IPS-11a (cell line): ENCODE results near the gene FOXD1.
"Not testable (repeated sequence)": the region's sequence is repeated elsewhere in the genome, so short reads cannot be mapped to it uniquely, and the experiment has no call there.

Experiments used
- H3K4me3 ChIP-seq: one replicate; pipeline ENCODE4 v1.5.1; 2013; ENCODE audit warnings: low read depth, low read length, control low read depth

Gene FOXD1

DNA sequence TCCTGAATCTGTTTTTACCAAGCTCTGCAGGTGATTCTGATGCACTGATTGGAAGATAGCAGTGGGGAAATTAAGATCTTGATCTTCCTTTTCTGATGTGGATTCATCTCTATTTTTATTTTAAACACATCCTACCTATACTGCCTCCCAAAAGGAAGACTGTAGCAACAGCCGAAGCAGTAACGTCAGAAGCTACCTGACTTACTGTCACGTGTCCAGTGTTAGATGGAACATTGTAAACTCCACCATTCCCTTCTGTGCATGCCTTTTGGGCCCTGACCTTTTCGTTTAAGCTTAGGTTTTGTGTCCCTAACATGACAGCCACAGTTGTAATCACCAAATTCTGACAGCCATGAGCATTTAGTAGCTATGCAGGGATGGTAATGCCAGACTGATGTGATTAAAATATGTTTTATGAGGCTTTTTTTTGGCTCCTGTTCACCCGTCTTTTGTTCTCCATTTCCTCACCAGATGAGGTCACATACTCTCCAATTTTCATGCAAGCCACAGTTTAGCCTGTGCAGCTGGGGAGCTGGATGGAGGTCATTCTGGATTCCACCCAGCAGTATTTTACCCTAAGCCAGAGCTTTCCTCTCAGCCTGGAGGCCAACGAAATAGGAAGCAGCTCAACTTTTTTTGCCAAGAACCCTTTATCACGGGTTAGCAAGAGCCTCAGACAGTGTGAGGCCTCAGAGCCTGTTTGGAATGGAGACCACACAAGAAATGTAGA is 15.6 kb upstream of the FOXD1 start:
- no peak overlapping the region for H3K4me3 ChIP-seq

DNA sequence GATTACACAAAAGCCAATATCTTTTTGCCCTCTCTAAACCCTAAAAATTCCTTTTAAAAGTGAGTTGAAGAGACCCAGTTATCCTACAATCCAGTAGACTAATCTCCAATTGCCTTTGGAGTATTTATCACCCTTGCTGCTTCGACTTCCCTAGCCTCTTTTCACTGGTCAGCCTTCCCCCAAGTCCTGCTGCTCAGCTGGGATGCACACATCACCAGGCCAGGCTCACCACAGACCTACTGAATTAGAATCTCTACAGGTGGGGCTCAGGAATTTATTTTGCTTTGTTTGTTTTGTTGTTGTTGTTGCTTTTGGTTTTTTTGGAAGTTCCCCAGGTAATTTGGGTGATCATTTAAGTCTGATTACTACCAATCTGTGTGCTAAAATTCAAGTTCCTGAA is 11.6 kb upstream of the FOXD1 start:
- H3K4me3 ChIP-seq = no peak overlapping the region

- H3K4me3 ChIP-seq = no peak overlapping the region
These were observed 10.8 kb upstream of the FOXD1 start for GRCh38 chr5:73459366-73459765.

DNA sequence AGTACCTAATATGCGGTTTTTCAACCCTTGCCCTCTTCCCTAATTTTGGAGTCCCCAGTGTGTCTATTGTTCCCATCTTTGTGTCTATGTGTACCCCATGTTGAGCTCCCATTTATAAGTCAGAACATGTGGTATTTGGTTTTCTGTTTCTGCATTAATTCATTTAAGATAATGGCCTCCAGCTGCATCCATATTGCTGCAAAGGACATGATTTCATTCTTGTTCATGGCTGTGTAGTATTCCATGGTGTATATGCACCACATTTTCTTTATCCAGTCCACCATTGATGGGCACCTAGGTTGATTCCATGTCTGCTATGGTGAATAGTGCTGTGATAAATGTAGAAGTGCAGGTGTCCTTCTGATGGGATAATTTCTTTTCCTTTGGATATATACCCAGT is 7.9 kb upstream of the FOXD1 start:
- H3K4me3 ChIP-seq = not testable (repeated sequence)

- H3K4me3 ChIP-seq = no peak overlapping the region
These were observed 5.9 kb upstream of the FOXD1 start for GRCh38 chr5:73454379-73455036.

GRCh38 chr5:73452215-73452614 is 3.6 kb upstream of the FOXD1 start:
- no peak overlapping the region for H3K4me3 ChIP-seq

GRCh38 chr5:73451224-73452130 is 2.9 kb upstream of the FOXD1 start:
- peak overlapping the region; percentile 33 for H3K4me3 ChIP-seq

- peak overlapping the region; percentile 33 for H3K4me3 ChIP-seq
These were observed 2.2 kb upstream of the FOXD1 start for GRCh38 chr5:73450672-73451223.

- no peak overlapping the region for H3K4me3 ChIP-seq
These were observed 1.6 kb upstream of the FOXD1 start for GRCh38 chr5:73450137-73450536.

DNA sequence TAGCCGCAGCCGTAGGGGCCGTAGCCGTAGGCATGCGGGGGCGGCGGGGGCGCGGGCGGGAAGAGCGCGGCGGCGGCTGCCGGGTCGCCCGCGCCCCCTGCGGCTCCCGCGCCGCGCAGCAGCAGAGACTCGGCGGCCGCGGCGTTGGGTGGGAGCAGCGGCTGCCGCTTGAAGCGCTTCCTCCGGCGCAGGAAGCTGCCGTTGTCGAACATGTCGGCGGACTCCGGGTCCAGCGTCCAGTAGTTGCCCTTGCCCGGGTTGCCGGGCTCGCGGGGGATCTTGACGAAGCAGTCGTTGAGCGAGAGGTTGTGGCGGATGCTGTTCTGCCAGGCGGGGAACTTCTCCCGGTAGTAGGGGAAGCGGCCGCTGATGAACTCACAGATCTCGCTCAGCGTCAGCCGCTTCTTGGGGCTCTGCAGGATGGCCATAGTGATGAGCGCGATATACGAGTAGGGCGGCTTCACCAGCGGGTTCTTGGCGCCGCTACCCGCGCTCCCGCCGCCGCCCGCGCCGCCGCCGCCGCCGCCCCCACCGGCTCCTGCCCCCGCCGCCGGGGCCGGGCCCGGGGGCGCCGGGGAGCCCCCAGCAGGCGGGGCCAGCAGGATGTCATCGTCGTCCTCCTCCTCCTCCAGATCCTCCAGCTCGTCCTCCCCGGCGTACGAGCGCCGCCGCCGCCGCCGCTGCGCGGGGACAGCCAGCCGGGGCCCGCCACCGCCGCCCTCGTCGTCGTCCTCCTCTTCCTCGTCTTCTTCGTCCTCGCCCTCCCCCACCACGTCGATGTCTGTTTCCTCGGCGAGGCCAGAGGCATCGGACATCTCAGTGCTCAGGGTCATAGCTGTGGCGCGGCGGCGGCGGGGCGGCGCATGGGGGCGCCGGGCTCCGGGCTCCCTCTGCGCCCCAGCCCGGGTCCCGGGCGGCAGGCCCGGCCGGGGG is 781 bp downstream of the FOXD1 start:
- H3K4me3 ChIP-seq = peak overlapping the region; percentile 17

GRCh38 chr5:73446631-73447529 is 1.7 kb downstream of the FOXD1 start:
- H3K4me3 ChIP-seq = no peak overlapping the region

GRCh38 chr5:73445665-73446630 is 2.6 kb downstream of the FOXD1 start:
- H3K4me3 ChIP-seq = no peak overlapping the region

GRCh38 chr5:73444499-73445438 is 3.8 kb downstream of the FOXD1 start:
- no peak overlapping the region for H3K4me3 ChIP-seq

- H3K4me3 ChIP-seq = no peak overlapping the region
These were observed 4.6 kb downstream of the FOXD1 start for GRCh38 chr5:73443829-73444498.

DNA sequence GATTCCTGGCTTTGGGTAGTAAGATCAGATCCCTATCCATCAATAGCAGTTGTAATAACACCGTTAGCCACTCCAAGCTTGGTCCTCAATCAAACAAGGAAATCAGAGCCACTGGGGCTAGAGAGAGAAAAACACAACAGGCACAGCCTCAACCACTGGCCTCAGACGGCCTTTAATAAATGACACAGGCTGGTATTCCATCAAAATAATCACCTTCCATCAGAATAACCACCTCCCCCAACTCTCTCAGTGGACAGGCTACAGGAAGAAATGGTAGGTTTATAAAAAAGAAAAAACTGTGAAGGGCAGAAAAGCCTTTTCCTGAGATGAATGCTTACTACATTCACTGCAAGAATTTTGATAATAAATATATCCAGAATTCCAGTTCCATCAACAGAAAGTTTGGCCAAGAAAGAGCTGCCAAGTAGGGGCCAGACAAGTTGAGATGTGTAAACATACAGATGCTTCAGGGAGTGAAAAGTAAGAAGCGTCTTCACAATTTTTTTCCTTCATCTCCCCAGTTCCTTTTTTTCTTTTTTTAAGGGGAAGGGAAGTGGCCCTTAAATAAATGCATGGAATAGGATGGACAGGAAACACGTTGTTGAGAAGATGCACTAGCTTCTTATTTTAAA is 5.5 kb downstream of the FOXD1 start:
- no peak overlapping the region for H3K4me3 ChIP-seq

GRCh38 chr5:73442231-73442811 is 6.3 kb downstream of the FOXD1 start:
- no peak overlapping the region for H3K4me3 ChIP-seq
